K562 treated with DMSO at 1 percent for 12 hours (cell line): ENCODE results near the gene USP2. TPM values are rescaled to one million over a fixed set of nuclear protein-coding genes. Genes with fewer than 3 reads are reported as not detected.

Source experiments
- total RNA-seq: library from RNA; unstranded; fragments of 300-600 nt; gene quantifications from 2 replicates; pipeline ENCODE4 v1.2.3, GENCODE V29; 2022; ENCODE audit not compliant: insufficient read depth

Gene USP2, protein sequence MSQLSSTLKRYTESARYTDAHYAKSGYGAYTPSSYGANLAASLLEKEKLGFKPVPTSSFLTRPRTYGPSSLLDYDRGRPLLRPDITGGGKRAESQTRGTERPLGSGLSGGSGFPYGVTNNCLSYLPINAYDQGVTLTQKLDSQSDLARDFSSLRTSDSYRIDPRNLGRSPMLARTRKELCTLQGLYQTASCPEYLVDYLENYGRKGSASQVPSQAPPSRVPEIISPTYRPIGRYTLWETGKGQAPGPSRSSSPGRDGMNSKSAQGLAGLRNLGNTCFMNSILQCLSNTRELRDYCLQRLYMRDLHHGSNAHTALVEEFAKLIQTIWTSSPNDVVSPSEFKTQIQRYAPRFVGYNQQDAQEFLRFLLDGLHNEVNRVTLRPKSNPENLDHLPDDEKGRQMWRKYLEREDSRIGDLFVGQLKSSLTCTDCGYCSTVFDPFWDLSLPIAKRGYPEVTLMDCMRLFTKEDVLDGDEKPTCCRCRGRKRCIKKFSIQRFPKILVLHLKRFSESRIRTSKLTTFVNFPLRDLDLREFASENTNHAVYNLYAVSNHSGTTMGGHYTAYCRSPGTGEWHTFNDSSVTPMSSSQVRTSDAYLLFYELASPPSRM
- 3.1 and 8.1 TPM in 2 replicates for total RNA-seq

DNA sequence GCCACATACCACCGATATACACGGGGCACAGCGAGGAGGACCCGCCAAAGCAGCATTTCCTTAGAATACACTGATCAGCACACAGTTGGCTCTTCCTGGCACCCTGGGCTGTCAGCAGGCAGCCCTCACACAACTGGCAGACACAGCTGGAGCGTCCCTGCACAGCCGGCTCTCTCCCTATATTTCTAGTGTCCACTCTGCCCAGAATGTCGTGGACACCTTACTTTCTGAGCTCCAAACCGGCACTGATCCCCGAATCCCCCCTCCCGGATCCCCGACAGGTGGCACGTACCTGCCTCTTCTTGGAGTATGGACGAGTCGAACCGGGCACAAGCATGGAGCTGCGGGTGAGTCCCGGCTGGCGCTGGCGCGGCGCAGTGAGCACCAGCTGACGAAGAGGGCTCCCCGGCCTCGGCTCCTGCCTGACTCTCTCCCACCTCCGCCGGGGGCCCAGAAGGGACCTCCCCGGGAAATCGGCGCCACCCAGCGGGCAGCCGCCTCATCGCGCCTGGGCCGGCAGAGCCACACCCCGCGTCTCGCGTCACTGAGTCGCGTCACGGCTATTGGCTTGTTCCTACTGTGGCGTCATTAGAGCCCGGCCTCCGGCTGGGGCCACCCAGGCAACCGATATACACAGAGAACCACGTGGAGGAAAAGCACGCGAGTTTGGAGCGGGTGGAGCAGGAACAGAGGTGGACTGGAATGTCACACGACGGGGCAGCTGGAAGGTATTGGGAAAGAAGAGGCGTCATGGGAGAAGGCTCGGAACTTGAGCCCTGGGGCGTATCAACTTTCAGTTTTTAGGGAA lies at the start of gene USP2:
Gene USP2 (minus strand): TSS at position 510 of the 808 bp plus-strand sequence. CDS start 8,210 bp downstream, outside the sequence.

GRCh38 chr11:119422809-119423508 lies 41.5 kb upstream of the USP2 start, which contains the start of gene THY1:
Gene THY1, minus strand, starts transcription at chr11:119423172. Its CDS starts 2,267 bp downstream, at chr11:119420905.

DNA sequence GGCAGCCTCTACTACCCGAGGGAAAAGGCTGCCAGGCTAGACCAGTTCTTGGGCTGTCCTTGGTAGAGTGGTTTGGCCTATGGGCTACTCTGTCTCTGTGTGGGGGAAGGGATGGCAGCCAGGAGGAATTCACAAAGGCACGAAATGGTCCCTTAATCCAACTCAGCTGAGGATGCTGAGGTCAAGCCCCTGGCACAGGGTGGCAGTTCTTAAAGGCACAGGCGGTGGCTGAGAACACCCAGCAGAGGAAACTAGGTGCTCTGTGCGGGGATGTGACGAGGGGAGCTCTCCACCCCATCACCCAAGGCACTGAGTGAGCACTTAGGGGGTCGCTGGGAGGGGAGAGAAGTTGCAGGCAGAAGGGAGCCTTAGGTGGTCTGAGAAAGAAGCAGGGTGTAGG lies 34.9 kb downstream of the USP2 start, which contains the start of gene MFRP:
Gene MFRP (minus strand): TSS at position 101 of the 400 bp plus-strand sequence. CDS start 192 bp downstream, outside the sequence.

DNA sequence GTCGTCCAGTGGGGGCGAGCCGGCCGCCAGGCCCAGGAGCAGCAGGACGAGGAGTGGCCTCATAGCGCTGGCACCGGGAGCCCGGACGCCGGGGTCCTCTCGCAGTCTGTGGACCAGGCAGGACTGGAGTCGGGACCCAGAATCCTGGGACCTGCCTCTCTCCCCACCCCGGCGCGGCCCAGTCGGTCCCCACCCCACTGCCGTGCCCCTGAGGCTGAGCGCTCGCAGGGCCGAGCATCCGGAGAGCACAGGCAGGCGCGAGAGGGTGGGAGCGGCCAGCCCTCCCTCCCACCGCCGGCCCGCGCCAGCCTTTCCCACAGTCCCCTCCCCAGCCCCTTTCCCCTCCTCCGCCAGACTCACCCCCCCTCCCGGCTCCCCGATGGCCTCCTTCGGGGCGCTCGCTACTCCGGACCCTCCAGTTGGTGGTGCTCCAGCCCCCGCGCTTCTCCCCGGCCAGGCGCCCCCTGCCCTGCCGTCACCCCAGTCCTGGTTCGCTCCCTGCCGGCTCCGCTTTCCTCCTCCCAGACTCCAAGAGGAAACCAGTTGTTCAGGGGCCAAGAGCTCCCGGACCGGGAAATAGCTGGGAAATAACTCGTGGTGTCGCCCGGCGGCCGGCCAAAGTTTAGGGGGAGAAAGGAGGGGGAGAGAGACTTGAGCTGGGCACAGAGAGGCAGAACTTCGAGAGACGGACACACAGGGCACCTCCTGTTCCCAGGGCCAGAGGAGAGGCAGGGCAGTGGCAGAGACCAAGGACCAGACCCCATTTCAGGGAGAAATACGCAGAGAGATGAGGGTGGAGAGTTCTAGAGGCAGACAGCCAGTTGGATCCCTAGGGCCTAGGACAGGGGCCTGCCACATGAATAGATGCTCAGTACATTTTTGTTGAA lies 40.9 kb downstream of the USP2 start, which contains the start of gene C1QTNF5:
Gene C1QTNF5 (minus strand): TSS at position 549 of the 887 bp plus-strand sequence. CDS start 486 bp downstream, at position 63.

GRCh38 chr11:119334174-119334930 lies 47.1 kb downstream of the USP2 start, which contains the start of gene RNF26:
Gene RNF26, plus strand, starts transcription at chr11:119334527. Its CDS starts 596 bp downstream, at chr11:119335123.

DNA sequence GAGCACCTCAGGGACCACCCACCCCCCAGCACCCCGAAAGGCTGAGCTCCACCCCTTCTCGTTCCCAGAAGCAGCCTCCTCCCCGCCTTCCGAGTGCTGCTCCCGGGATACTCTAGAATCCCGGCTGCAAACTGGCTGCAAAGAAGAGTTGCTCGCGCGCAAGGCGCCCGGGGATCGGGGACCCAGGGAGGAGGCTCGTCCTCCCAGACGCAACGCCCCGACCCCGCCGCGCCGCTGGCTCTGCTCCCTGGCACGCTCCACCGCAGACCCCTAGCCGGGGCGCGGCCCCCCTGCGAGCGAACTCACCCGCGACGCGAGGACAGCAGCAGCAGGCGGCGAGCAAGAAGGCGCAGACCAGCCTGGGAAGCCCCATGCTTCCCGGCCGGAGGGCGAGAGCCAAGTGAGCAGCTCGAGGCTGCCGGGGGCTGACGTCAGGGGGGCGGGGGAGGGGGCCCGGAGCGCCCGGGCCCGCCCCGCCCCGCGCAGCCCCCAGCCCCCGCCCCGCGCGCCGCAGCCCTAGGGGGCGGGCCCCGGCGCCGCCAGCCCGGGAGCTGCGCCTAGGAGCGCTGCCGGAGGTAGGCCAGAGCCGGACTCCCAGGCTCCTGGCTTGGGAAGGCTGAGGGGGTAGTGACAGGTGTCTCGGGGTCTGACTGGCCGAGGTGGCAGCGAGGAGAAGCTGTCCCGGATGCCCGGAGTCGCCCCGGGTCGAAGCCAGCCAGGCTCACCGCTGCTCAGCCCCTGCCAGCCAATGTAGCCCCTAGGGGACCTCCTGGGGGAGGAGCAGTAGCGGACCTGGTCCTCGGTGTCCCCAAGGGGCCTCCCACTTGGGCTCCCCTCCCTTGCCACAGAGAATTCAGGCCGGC lies 64.5 kb downstream of the USP2 start, which contains the start of gene MCAM:
Gene MCAM (minus strand): TSS at position 402 of the 863 bp plus-strand sequence. CDS start 29 bp downstream, at position 373.

Other genes starting within 250 kb of the USP2 start
- not detected in 2 replicates for gene ABCG4, start 232.6 kb downstream of the USP2 start, total RNA-seq
- gene NLRX1, start 213.0 kb downstream of the USP2 start, total RNA-seq: 2.5 and 3.5 TPM in 2 replicates
- not detected in 2 replicates for gene NHERF4, start 196.2 kb downstream of the USP2 start, total RNA-seq
- gene CBL, start 175.4 kb downstream of the USP2 start, total RNA-seq: 3.7 and 20.1 TPM in 2 replicates
- 10.9 and 23.5 TPM in 2 replicates for gene MCAM, start 64.6 kb downstream of the USP2 start, total RNA-seq
- 40.4 and 60.3 TPM in 2 replicates for gene RNF26, start 47.2 kb downstream of the USP2 start, total RNA-seq
- gene C1QTNF5, start 40.8 kb downstream of the USP2 start, total RNA-seq: 0.80 TPM in 1 of 2 replicates, not detected in the other
- not detected in 2 replicates for gene MFRP, start 35.0 kb downstream of the USP2 start, total RNA-seq
- not detected in 2 replicates for gene THY1, start 41.5 kb upstream of the USP2 start, total RNA-seq